GM21528 (cell line): ENCODE results near the gene ACTMAP.
"Not testable (repeated sequence)": the region's sequence is repeated elsewhere in the genome, so short reads cannot be mapped to it uniquely, and the experiment has no call there.

ENCODE experiments used
- ATAC-seq: cut with Tn5 transposase; IDR thresholded peaks from one replicate; pipeline ENCODE4 v1.9.1; 2021; ENCODE audit warnings: mild to moderate bottlenecking, moderate library complexity; ENCODE audit not compliant: unreplicated experiment, low FRiP score

ACTMAP gene

GRCh38 chr19:40745402-40745780, 4.9 kb downstream of the ACTMAP start:
- no peak for ATAC-seq

- ATAC-seq: no peak
These were observed 5.5 kb downstream of the ACTMAP start for GRCh38 chr19:40744554-40745401.

GRCh38 chr19:40743926-40744325, 6.4 kb downstream of the ACTMAP start:
- ATAC-seq: no peak

GRCh38 chr19:40742886-40743285, 7.4 kb downstream of the ACTMAP start:
- ATAC-seq: no peak

GRCh38 chr19:40742477-40742876, 7.8 kb downstream of the ACTMAP start:
- ATAC-seq: no peak

GRCh38 chr19:40741527-40742390, 8.5 kb downstream of the ACTMAP start:
- no peak for ATAC-seq

GRCh38 chr19:40740747-40741146, 9.5 kb downstream of the ACTMAP start:
- no peak for ATAC-seq

- no peak for ATAC-seq
These were observed 10.2 kb downstream of the ACTMAP start for GRCh38 chr19:40739871-40740703.

- ATAC-seq: no peak
These were observed 11.0 kb downstream of the ACTMAP start for GRCh38 chr19:40739030-40739839.

- no peak for ATAC-seq
These were observed 13.1 kb downstream of the ACTMAP start for GRCh38 chr19:40737102-40737644.

GRCh38 chr19:40736661-40737060, 13.6 kb downstream of the ACTMAP start:
- no peak for ATAC-seq

GRCh38 chr19:40735013-40735771, 15.1 kb downstream of the ACTMAP start:
- no peak for ATAC-seq

GRCh38 chr19:40733149-40733548, 17.1 kb downstream of the ACTMAP start:
- no peak for ATAC-seq

- ATAC-seq: not testable (repeated sequence)
These were observed 18.0 kb downstream of the ACTMAP start for GRCh38 chr19:40732304-40732703.

GRCh38 chr19:40730065-40730464, 20.2 kb downstream of the ACTMAP start:
- not testable (repeated sequence) for ATAC-seq

- ATAC-seq: no peak
These were observed 24.0 kb downstream of the ACTMAP start for GRCh38 chr19:40726279-40726678.

- no peak for ATAC-seq
These were observed 25.4 kb downstream of the ACTMAP start for GRCh38 chr19:40724855-40725254.

GRCh38 chr19:40724315-40724714, 26.0 kb downstream of the ACTMAP start:
- ATAC-seq: no peak
